HFFc6 (cell line): ENCODE measurements around the gene PLD3. TPM values are rescaled to one million over a fixed set of nuclear protein-coding genes. Genes with fewer than 3 reads are reported as not detected.

Source experiments
- DNase-seq: peaks from one replicate; pipeline ENCODE4 v3.0.0-alpha.2; 2018
- H3K27ac Mint-ChIP-seq: 2 replicates; pipeline ENCODE4 v1.8.0; 2020; ENCODE audit warnings: mild to moderate bottlenecking, mixed read lengths
- H3K27me3 Mint-ChIP-seq: 2 replicates; pipeline ENCODE4 v1.8.0; 2021; ENCODE audit warnings: mild to moderate bottlenecking, moderate library complexity, mixed read lengths; ENCODE audit not compliant: insufficient read depth
- H3K36me3 Mint-ChIP-seq: 2 replicates; pipeline ENCODE4 v1.8.0; 2021; ENCODE audit warnings: low read depth, mixed read lengths
- H3K4me1 Mint-ChIP-seq: 2 replicates; pipeline ENCODE4 v1.8.0; 2020; ENCODE audit warnings: low read depth, mixed read lengths
- H3K4me3 Mint-ChIP-seq: 2 replicates; pipeline ENCODE4 v1.8.0; 2020; ENCODE audit warnings: mild to moderate bottlenecking, moderate library complexity, mixed read lengths
- H3K9me3 Mint-ChIP-seq: 2 replicates; pipeline ENCODE4 v1.8.0; 2020; ENCODE audit warnings: mild to moderate bottlenecking, mixed read lengths
- total RNA-seq, 6 experiments: library from RNA; stranded (reverse); fragmentation: NEBNext Ultra II Directional; extraction: Animal tissue kit (Norgen Biotek cat#: 25700); gene quantifications; 2 replicates in 1 of 6; 3 replicates in 5 of 6; pipeline ENCODE4 v1.2.3, GENCODE V29; 2021
- TF ChIP-seq, protein P1 (sequence below): fragments of 200-600 bp; sonication (generic); IDR thresholded peaks from 2 replicates; pipeline ENCODE4 v1.5.0; 2021; ENCODE audit warnings: antibody characterized with exemption, mild to moderate bottlenecking

Gene PLD3
- total RNA-seq, 6 experiments from 2014 or later = 141 to 211 (median 152) TPM

DNA sequence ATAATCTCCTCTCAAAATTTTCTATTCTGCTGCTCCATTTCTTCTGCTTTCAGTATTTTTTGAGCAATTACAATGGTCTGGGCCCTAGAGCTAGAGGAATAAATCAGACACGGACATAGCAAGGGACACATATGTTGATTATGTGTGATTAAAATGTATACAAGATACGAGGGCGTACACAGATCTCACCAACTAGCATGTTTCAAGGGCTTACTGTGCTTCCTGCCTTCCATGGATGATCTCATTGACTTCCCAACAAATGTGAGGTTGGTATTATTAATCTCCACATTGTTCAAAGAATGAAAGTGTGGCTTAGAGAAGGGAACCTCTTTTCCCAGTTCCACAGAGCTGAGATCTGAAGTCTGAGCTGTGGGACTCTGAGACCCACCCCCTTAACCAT is 9.1 kb downstream of the PLD3 start:
- TF ChIP-seq, protein P1, sequence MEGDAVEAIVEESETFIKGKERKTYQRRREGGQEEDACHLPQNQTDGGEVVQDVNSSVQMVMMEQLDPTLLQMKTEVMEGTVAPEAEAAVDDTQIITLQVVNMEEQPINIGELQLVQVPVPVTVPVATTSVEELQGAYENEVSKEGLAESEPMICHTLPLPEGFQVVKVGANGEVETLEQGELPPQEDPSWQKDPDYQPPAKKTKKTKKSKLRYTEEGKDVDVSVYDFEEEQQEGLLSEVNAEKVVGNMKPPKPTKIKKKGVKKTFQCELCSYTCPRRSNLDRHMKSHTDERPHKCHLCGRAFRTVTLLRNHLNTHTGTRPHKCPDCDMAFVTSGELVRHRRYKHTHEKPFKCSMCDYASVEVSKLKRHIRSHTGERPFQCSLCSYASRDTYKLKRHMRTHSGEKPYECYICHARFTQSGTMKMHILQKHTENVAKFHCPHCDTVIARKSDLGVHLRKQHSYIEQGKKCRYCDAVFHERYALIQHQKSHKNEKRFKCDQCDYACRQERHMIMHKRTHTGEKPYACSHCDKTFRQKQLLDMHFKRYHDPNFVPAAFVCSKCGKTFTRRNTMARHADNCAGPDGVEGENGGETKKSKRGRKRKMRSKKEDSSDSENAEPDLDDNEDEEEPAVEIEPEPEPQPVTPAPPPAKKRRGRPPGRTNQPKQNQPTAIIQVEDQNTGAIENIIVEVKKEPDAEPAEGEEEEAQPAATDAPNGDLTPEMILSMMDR = no peak
- Mint-ChIP-seq H3K36me3 (peaks cover 10% of the 10 kb centered on the region; the same call in 1 of the 2 replicates), H3K27ac (peak overlapping the region; percentile 29), H3K27me3 (no peaks in the 10 kb centered on the region; the same call in 1 of the 2 replicates), H3K9me3 (no peaks in the 10 kb centered on the region), H3K4me3 (no peak overlapping the region), H3K4me1 (peaks cover 36% of the 10 kb centered on the region)
- DNase-seq = no peak

GRCh38 chr19:40358773-40359172 is 10.3 kb downstream of the PLD3 start:
- no peak for DNase-seq
- TF ChIP-seq, protein P1 = no peak
- peaks cover 42% of the 10 kb centered on the region for H3K4me1 Mint-ChIP-seq
- H3K36me3 Mint-ChIP-seq = peaks cover 10% of the 10 kb centered on the region; the same call in 1 of the 2 replicates
- 0 out of 2 replicates have a peak overlapping the region, but pooled peaks have one; percentile 31 for H3K27ac Mint-ChIP-seq
- no peak overlapping the region for H3K4me3 Mint-ChIP-seq
- no peaks in the 10 kb centered on the region for H3K9me3 Mint-ChIP-seq
- H3K27me3 Mint-ChIP-seq = no peaks in the 10 kb centered on the region; the same call in 1 of the 2 replicates

GRCh38 chr19:40360020-40360707 is 11.7 kb downstream of the PLD3 start:
- no peak for DNase-seq
- peaks cover 10% of the 10 kb centered on the region; the same call in 1 of the 2 replicates for H3K36me3 Mint-ChIP-seq
- H3K4me3 Mint-ChIP-seq = no peak overlapping the region
- peaks cover 46% of the 10 kb centered on the region for H3K4me1 Mint-ChIP-seq
- no peak overlapping the region for H3K27ac Mint-ChIP-seq
- no peaks in the 10 kb centered on the region; the same call in 1 of the 2 replicates for H3K27me3 Mint-ChIP-seq
- TF ChIP-seq, protein P1 = no peak
- H3K9me3 Mint-ChIP-seq = no peaks in the 10 kb centered on the region

GRCh38 chr19:40360708-40361241 is 12.3 kb downstream of the PLD3 start:
- Mint-ChIP-seq H3K27ac (no peak overlapping the region), H3K4me3 (no peak overlapping the region), H3K27me3 (no peaks in the 10 kb centered on the region; the same call in 1 of the 2 replicates), H3K36me3 (peaks cover 9% of the 10 kb centered on the region; the same call in 1 of the 2 replicates), H3K9me3 (no peaks in the 10 kb centered on the region), H3K4me1 (peaks cover 48% of the 10 kb centered on the region)
- no peak for DNase-seq
- TF ChIP-seq, protein P1 = no peak

GRCh38 chr19:40362160-40362559 is 13.7 kb downstream of the PLD3 start:
- no peak for DNase-seq
- peaks cover 10% of the 10 kb centered on the region; the same call in 1 of the 2 replicates for H3K36me3 Mint-ChIP-seq
- no peaks in the 10 kb centered on the region; the same call in none of the 2 replicates for H3K27me3 Mint-ChIP-seq
- TF ChIP-seq, protein P1 = no peak
- no peaks in the 10 kb centered on the region for H3K9me3 Mint-ChIP-seq
- H3K4me1 Mint-ChIP-seq = peaks cover 34% of the 10 kb centered on the region
- no peak overlapping the region for H3K27ac Mint-ChIP-seq
- no peak overlapping the region for H3K4me3 Mint-ChIP-seq
